Hematopoietic multipotent progenitor cell treated with erythropoietin and hydrocortisone succinate and interleukin-3 and kit ligand, for 17 days (in vitro differentiated cells): ENCODE results near the gene C4BPB.

Experiments used
- DNase-seq: peaks from one replicate; pipeline ENCODE4 v3.0.0-alpha.2; 2015; ENCODE audit warnings: low spot score

Gene C4BPB

GRCh38 chr1:207060596-207060995, 28.1 kb upstream of the C4BPB start:
- no peak for DNase-seq

GRCh38 chr1:207062058-207062457, 26.6 kb upstream of the C4BPB start:
- no peak for DNase-seq

DNA sequence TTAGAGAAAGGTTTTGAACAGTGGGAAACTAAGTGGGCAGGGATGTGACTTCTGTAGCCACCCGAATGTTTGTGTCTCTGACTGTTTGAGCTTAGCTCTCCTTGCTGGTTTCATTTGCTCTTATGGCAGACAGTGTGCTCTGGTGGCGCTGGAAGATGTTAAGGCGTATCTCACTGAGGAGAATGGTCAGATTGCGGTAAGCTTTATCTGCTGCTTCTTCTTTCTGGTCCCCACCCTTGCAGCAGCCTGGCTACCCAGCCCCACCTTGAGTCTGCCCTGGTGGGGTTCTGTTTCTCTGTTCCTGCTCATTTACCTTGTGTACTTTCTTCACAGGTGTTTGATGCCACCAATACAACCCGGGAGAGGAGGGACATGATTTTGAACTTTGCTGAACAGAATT, 25.6 kb upstream of the C4BPB start:
- no peak for DNase-seq

GRCh38 chr1:207064561-207064960, 24.1 kb upstream of the C4BPB start:
- no peak for DNase-seq

DNA sequence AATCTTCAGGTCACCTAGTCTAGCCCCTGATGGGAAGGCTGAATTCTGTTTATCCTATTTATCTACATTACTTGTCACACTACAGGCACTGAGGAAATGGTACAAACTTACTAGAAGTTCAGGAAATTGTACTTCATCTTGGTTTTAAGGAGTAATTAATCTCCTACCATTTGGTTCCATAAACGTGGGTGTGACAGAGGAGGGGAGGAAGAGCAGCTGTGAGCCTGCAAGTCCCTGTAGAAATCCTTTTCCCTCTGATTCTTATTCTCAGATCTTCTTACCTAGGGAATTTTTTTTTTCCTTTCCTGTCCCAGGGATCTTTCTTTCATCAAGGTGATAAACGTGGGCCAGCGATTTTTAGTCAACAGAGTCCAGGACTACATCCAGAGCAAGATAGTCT, 21.5 kb upstream of the C4BPB start:
- no peak for DNase-seq

GRCh38 chr1:207067665-207068064, 21.0 kb upstream of the C4BPB start:
- DNase-seq, result no peak

DNA sequence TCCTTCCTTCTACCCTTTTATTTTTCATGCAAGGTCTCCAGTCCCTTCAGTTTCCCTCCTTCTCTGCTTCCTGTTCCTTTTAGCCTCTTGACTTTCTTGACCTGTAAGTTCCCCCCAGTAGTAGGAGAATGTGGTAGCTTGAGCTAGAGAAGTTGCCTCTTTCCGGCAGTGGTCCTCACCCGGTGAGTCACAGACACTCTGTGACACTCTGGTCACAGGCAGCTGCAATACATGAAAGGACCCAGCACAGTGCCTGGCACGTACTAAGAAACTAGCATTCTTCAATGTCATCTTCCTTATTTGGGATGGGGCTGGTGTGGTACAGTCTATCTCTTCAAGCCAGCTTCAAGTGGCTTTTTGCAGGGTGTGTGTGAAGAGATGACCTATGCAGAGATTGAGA, 19.6 kb upstream of the C4BPB start:
- peak; percentile 53 for DNase-seq

DNA sequence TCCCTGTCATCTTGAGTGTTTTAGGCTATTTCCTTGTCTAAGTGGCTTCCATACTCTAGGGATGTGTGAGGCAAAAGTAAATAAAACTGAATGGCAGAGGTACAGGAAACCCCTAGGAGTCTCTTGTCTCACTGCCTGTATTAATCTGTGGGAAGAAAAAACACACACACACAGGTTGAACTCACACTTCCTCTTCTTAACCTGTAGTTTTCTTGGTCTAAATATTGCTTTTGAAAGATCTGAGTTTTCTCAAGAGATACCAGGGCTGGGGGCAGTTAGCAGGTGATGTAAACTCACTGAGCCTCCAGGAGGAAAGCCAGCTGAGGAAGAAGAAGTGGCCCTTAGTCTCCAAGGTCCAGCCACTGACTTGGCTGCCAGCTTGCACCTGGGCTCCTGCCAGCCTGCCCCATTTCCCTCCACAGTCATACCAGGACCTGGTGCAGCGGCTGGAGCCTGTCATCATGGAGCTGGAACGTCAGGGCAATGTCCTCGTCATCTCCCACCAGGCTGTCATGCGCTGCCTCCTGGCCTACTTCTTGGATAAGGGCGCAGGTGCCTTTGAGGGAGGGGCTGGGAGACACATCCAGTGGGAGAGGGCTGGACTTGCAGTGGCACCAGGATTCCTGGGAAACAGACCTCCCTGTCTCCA, 18.7 kb upstream of the C4BPB start:
- DNase-seq, result no peak

DNA sequence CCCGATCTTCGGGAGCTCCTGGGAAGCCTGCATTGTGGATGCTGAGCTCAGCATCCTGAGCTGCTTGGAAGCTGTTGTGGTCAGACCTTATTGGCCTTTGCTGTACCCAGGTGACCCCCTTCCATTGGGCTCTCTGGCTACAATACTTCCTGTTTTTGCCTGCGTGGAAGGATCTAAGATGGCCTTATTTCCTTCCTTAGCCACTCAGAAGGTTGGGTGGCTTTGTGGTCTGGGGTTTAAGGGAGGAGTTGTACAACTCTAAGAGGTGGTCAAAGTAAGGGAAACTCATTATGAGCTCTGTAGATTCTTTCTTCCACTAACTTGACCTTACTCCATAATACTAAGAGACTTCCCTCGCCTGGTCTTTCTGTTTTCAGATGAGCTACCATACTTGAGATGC, 17.8 kb upstream of the C4BPB start:
- no peak for DNase-seq

DNA sequence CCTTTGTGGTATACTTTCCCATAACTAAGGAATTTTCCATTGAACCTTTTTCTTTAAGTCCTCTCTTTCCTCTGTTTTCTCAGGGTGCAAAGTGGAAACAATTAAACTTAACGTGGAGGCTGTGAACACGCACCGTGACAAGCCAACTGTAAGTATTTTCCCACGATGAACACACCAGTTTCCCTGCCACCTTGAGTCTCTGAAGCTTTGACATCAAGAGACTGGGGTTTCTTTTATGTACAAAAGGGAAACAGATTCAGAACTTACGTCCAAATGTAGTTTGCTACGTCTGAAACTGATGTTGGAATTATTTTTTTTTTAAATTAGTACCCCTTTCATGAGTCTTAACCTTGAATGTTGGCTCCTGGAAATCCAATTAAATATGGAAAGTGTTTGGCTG, 17.2 kb upstream of the C4BPB start:
- DNase-seq, result no peak

DNA sequence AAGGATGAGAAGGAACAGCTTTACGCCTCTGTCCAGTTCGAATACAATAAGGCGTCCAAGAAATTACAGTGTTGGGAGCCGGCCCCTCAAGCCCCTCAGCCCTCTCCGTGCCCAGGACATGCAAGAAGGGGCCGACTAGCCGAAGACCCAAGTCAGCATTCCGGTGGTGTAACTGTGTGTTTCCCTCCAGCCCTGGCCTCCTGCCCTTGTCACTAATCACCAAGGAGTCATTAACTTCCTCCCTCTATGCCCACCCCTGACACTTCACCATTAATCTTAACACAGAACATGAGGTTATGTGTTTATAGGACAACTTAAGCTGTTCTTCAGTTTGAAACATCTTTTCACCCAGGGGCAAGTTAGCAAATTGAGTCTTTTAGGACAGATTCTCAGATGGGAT, 16.4 kb upstream of the C4BPB start:
- DNase-seq, result no peak

GRCh38 chr1:207073906-207074820, 14.5 kb upstream of the C4BPB start:
- DNase-seq, result no peak

DNA sequence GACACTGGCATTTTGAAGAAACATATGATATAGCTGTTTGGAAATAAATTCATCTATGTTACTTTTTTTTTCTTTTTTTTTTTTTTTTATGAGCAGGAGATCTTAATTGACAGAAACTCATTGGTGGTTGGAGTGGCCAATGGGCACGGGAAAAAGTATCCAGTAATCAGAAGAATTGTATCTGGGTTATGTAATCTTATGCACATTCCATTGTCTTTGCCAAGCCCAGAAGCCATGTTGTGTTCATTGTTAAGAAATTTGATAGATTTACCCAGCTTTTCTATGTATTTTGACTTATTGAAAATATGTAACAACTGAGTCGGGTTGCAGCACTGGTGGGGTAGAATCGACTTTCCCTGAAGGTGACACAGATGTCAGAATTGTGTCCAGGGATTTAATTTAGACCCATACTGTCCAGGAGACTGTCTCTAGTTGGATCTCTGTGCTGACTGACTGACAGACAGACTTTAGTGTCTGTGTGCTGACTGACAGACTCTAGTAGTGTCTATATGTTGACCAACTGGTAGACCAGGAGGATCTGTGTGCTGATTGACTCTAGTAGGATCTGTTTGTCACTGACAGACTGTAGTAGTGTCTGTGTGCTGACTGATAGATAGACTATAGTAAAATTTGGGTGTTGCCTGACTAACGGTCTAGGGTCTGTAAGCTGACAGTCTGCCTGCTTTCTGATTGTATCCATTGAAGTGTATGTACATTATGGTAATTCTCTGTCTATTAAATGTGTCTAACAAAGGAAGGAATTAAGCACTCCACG, 12.3 kb upstream of the C4BPB start:
- DNase-seq, result peak; percentile 38

DNA sequence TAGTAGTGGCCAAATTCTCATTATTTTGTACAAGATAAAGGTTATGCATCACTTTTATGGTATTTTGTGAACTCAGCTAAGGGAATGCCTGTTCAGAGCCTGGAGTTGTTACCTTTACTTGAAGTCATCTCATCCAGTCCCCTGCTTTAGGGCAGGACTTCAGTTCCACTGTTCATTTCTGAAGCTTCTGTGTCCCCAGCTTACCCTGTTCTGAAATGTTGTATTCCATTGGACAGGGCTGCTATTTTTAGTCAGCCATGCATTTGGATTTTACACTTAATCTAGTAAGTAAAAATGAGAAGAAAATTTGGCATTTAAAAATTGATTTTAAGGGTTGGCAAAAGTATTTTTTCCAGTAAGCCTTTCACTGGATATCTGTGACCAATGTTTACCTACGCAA, 11.6 kb upstream of the C4BPB start:
- peak; percentile 26 for DNase-seq

DNA sequence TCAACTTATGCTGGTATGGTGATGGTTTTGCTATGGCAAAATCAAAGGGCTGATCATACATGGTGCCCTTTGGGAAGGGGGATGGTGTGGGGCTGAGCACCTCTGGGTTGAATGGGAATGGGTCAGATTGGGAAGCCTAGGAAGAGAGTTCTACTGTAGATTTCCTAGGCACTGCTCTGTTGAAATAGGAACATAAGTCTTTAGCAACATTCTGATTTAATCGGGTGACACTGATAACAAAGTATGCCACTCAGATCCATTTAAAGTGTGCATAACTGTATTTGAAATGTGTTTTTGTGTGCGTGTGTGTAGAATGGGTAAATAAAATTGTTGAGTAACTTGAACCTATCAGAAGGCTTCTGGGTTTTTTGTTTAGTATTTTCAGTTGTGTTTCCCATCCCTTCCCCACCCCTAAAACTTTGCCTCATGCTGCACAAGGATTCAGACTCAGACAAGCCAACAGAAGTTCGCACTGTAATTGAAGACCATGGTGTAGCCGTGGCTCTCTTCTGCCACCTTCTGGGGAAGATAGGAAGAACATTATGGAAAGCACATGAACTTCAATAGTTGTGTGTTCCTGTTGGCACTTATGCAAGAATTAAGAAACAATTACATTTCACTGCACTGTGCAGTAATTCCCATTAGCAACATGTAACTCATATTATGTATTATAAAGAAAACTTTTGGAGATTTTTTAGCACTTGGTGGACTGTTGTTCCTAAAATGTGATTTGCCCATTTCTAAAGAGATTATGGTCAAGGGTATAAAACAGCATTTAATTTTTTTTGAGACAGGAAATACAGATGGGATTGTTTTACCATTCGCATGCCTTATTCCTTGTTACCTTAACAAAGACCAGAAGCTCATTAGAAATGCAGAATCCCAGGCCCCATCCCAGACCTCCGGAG, 10.9 kb upstream of the C4BPB start:
- DNase-seq, result peak; percentile 94

DNA sequence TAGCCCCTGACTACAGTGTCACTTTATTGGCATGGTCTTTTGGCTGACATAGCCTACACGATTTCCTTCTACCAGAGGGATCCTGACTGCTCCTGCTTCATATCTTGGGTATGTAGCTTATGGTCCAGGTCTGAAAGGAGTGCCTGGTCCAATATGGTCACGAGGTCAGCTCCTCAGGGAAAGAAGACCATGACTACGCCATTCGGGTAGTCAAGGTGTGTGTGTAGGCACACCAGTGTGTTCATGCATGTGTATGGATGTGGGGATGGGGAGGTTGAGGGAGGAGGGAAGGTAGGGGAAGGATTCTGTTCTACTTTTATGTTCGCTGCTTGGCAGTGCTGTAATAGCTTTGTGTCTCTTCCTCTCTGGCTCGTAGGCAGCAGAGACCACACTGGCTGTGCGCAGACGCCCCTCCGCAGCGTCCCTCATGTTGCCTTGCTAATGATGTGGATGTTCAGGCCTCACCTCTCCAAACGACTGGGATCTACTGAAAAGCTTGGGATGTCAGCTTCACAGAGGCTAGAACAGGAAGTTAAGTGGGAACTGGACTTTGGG, 10.0 kb upstream of the C4BPB start:
- no peak for DNase-seq

DNA sequence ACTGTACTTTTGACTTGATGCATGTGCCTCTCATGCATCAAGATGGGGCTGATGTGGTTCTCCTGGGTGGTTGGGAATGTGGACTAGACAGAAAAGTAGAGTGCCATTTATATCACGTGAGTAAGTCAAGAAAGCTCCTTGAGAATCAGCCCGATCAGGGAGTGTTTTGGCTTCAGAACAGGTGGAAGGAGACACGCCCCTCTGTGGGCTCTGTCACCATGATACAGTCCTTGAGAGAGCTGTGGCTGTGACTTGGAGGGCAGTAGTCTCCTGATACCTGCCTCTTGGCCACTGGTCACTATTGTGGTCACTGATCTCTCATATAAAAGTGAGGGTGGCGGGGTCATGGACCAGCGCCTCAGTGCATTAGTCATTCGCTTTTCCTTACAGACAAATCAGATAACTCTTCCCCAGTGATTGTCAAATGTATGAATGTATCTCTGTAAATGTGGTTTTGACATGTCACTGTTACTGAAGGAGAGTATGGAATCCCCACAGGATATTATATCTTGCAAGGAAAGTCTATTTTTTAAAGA, 8.9 kb upstream of the C4BPB start:
- no peak for DNase-seq

- DNase-seq, result no peak
Observed at GRCh38 chr1:207081088-207081487, 7.6 kb upstream of the C4BPB start.

DNA sequence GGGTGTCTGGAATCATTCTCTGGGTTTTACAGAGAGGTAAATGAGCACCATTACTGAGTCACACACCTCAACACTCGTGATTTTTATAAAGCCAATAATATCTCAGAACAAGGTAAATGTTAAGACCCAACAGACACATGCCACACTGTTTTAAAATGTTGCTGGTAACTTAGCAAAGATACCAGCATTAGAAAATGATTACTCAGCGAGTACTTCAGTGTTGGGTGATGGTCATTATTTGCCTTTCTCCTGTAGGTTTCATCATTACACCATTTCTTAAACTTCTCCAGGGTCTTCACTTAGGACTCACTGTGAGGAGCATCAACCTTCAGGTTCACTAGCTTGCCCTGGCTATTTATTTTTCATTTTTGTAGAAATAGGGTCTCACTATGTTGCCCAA, 6.9 kb upstream of the C4BPB start:
- no peak for DNase-seq

DNA sequence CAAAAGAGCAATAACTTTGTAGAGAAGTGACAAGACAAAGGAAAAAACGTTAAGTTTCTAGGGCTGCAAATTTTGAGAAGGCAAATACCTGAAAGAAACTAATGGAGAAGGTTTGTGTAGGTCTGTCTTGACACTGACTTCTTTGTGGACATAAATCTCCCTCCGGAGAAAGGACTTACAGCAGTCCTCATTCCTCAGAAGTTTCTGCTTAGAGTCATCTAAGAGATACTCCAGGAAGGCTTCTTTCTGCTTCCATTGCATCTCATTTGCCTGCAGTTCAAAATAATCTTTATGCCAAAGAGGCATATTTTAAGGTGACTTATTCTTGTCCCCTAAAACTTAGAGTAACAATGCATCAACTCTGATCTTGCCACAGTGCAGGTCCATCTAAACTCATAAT, 4.4 kb upstream of the C4BPB start:
- no peak for DNase-seq

GRCh38 chr1:207084701-207085180, 3.9 kb upstream of the C4BPB start:
- peak; percentile 73 for DNase-seq
